H4 (cell line): ENCODE measurements around the gene HIC2. TPM values are rescaled to one million over a fixed set of nuclear protein-coding genes. Genes with fewer than 3 reads are reported as not detected.
"Not testable (repeated sequence)": the region's sequence is repeated elsewhere in the genome, so short reads cannot be mapped to it uniquely, and the experiment has no call there.

Experiments
- DNase-seq: peaks from one replicate; pipeline ENCODE4 v3.0.0-alpha.2; 2015; ENCODE audit warnings: low spot score
- total RNA-seq: library from RNA; depleted of rRNA; stranded (reverse); fragments of >200 nt; shearing (Covaris generic); gene quantifications from 2 replicates; pipeline ENCODE4 v1.2.3, GENCODE V29; 2014

Gene HIC2
- total RNA-seq, 1 experiment from 2014 or later: 0.58 TPM

DNA sequence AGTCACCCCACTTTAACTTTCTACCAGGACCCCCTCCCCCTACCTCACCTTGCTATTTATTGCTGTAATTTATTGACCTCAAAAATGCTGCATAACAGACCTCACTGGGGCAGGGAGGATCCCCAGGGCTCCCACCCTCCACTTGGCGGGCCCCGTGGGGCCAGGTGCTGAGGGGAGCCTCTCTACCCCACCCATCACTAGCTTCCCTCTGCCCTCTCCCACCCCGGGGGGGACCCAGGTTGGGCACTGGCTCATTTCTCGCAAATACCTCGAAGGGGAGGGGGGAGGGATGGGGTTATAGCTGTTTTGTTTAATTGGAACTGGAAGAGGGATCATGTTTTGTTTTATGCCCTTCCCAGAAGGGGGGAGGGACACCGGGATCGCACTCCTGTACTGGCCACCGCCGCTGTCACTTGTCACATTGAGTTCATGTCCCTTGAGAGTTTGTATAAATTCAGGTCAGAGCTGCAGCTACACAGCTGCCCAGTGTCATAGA, 33.7 kb downstream of the HIC2 start:
- no peak for DNase-seq

DNA sequence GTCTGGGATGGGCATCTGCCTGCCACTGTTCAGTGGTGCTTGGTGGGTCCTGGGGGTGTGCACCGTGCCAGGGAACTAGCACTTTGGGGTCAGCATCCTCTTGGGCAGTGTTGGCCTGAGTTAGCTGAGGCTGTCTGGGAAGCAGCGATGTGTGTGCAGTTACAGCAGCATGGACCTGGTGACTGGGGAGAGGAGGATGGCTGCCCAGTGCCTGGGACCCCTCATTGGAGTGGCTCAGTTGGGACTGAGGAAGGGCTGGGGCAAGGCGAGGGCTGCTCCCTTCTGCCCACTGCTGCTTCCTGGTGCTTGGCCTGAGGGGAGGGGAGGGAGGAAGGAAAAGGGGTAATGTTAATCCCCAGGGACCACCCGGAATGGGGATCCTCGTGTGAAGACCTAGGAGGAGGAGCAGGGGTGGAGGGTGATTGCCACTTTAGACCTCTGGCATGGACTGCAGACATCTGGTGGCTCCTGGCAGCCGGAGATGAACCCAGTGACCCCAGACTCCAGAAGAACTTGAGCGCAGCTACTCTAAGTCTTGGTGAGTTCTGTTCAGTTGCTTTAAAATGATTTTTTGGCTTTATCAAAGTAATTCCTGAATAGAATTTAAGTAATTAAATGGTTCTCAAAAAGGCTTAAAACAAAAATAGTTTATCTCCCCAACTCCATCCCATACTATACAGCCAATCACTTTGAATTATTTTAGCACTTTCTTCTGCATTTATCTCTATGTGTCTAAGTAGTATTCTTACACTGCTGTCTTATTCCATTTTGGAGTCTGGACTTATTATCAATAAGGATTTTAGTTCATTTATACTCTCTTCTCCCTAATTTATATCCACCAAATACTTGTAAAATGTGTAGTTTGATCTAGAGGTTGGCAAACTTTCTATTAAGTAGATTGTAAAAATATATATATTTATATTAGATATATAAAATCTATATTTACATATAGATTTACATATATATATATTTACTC, 34.7 kb downstream of the HIC2 start:
- no peak for DNase-seq

DNA sequence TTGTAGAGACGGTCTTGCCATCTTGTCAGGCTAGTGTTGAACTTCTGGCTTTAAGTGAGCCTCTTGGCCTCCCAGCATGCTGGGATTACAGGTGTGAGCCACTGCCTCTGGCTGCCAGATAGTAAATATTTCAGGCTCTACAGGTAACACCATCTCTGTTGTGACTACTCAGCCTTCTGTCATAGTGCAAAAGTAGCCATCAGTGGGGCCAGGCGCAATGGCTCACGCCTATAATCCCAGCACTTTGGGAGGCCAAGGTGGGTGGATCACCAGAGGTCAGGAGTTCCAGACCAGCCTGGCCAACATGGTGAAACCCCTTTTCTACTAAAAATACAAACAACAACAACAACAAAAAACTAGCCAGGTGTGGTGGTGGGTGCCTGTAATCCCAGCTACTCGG, 35.5 kb downstream of the HIC2 start:
- DNase-seq: not testable (repeated sequence)

DNA sequence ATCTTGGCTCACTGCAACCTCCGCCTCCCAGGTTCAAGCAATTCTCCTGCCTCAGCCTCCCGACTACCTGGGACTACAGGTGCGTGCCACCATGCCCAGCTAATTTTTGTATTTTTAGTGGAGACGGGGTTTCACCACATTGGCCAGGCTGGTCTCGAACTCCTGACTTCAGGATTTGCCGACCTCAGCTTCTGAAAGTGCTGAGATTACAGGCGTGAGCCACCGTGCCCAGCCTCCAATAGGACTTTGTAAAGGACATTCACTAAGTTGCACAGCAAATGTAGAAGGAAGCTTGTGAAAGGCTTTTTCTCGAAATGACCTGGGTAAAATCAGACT, 37.8 kb downstream of the HIC2 start:
- DNase-seq: not testable (repeated sequence)

DNA sequence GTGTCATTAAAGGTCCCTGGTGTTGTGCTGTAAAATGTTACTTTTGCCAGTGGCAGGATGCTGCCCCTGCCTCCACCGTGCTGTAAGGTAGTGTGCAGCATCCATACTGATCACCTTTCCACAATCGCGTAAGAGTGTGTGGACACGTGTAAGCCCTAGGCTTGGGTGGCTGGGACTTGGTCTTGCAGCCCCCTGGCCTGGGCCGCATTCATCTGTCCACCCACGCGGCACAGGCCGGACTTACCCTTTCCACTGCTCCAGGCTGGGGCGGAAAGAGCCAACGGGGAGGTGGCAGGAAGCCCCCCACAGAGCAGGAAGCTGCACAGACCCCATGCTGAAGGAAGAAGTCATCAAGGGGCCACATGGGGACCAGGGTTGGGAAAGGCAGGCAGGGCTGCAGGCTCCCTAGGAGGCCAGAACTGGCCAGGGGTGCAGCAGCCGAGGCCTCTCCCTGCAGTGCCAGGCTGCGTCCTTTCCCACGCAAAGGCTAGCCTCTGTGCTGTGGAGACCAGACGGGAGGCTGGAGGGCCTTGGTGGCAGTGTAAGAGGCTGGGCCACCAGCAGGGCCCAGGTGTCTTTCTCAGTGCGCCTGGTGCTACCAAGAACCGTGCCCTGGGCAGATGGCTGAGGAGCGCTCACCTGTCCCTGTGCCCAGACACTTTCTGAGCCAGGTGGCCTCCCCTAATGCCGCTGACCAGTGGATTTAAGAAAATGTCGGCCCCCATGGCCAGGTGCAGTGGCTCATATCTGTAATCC, 38.3 kb downstream of the HIC2 start:
- no peak for DNase-seq

DNA sequence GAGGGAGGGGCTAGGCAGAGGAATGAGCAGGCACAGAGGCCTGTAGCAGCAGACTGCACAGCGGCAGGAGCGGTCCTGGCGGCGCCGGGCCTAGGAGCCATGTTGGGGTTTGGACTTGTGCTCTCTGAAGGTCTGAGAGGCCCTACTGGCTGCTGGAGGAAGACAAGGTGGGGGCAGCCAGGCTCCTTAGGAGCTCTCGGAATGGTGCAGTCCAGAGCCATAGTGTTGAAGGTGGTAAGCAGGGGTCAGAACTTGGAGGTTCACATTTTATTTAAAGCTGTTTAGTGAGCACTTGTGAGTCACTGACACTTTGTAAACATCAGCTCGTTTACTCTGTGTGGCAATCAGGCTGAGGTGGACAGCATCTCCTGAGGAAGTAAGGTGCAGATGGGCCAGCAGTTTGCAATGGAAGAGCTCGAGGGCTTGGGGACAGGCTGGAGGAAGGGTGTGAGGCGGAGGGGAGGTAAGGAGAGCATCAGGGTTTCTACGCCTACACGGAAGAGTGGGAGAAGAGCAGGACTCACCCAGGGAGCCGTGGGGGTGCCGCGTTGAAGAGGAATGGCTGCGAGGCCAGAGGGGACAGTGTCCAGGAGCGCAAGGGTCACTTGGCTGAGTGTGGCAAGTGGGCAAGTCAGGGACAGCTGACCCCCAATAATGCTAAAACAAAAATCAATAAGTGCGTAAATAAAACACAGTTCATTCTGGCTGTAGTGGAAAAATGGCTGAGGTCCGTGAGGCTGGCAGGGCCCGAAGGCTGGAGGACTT, 40.0 kb downstream of the HIC2 start:
- peak; percentile 36 for DNase-seq

DNA sequence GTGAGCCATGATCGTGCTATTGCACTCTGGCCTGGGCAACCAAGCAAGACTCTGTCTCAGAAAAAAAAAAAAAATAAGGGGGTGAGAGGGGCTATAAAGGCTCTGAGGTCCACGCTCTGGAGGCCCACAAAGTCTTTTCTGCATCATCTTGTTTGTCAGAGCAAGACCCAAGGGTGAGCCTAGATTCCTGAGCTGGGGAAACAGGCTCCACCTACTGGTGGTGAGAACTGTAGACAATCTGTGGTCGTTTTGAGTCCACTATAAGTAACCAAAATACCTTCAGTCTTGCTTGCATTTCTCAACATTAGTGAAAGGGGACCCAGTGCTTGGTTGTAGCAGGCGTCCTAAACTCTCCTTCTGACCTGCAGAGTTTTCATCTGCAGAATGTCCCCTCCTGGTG, 45.5 kb downstream of the HIC2 start:
- not testable (repeated sequence) for DNase-seq

DNA sequence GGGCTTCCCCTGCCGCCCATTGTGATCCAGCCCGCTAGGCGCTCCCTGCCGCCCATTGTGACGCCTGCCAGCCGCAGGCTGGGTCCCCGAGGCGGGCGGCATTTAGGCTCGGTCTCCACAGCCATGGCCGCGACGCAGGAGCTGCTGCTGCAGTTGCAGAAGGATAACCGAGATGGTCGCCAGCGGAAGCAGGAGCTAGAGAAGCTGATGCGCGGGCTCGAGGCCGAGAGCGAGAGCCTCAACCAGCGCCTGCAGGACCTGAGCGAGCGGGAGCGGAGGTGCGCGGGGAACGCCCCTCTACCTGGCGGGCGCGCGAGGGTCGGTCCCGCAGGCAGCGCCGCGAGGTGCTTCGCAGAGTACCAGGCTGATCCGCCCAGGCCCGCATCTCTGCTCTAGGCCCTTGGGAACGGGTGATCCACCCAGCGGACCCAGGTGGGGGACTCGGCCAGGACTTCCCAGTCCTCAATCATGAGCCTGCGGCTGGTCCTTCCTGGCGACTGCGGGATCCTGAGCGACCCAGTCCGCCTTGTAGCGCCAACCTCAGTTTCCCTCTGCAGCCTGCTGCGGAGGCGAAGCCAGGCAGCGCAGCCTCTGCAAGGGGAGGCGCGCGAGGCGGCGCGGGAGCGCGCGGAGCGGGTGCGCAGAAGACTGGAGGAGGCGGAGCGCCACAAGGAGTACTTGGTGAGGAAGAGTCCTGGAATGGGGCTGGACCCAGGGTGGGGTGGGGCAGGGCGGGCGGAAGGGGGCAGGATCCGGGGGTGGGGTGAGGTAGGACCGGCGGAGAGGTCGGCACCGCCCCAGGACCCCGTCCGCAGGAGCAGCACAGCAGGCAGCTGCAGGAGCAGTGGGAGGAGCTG, 50.4 kb downstream of the HIC2 start, which contains the start of gene TMEM191C:
TMEM191C (plus strand) TSS at position 51 of the 857 bp plus-strand sequence; CDS start at position 124, 73 bp downstream.
- not testable (repeated sequence) for DNase-seq

DNA sequence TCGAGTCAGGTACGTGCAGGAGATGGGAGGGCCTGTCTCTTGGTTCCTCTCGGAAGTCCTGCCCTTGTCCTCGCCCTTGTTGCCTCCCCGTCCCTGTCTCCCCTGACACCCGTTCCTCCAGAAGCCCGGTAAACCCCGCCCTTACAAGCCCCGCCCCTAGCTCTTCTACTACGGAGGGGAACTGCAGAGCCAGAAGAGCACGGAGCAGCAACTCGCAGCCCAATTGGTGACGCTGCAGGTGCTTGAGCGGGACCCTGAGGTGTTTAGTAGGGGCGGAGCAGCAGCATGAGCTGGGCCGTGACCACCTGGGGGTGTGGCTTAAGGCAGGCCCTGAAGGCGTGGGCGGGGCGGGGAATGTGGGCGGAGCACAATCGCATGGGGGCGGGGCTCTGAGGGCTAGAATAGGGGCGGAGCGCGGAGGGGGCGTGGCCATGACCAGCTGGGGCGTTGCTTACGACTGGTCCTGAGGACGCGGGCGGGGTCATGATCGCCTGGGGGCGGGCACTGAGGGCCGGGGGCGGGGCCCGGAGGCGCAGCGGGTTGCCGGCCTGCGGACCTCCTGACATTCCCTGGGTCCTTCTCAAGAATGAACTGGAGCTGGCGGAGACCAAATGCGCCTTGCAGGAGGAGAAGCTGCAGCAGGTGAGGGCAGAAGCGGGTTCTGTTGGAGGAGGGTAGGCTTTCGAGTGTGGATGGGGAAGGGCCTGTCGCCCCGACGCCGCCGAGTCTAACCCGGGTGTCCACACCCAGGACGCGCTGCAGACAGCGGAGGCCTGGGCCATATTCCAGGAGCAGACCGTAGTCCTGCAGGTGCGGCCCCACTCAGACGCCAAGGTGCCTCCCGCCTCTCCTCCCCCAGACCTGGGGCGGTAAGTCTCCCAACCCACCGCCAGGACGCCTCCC, 51.3 kb downstream of the HIC2 start:
- DNase-seq: not testable (repeated sequence)

DNA sequence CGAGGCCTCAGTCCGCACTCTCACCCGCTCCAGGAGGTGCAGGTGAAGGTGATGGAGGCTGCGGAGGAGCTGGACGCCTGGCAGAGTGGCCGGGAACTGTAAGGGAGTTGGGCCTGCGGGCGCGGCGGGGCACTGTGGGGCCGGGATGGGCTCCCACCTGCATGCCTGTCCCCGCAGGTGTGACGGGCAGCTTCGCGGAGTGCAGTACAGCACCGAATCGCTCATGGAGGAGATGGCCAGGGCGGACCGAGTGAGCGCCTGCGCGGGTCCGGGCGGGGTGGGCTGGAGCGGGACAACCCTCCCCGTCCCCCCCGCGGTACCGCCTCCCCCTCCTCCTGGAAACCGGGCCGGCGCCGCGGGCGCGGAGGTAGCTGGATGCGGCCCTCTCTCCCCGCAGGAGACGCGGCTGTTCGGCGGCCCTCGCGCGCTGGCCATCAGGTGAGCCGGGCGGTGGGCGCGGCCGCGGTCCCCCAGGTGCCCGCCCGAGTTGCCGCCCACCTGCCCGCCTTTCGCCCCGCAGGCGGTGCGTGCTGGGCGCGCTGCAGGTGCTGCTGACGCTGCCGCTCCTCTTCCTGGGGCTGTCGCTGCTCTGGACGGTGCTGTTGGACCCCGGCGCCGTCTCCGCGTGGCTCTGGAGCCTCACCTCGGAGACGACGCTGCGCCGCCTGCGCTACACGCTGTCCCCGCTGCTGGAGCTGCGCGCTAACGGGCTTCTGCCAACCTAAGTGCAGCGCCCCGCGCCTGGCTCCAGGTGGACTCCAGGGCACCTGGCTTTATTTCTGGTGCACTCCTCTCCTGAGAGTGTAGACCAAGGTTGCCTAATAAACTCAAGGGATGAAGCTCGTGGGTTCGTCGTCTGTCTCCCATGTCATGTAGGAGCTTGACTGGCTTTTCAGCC, 52.2 kb downstream of the HIC2 start:
- not testable (repeated sequence) for DNase-seq

DNA sequence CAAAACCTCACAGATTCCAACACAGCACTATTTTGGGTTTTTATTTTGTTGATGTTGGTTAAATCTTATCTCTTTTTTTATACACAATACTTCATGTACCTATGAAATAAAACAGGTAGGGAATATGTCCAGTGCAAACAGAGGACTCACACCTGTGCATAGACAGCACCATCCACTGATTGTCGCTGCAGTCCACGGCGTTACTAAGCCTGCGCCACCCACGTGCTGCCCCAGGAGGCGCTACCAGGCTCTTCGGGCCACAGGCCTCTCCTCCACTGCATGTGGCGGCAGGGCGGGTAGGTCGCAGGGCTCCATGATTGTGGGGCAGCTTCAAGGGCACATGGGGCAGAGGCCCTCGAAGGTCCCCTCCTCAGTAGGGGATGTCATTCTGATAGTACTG, 55.8 kb downstream of the HIC2 start:
- DNase-seq: not testable (repeated sequence)

DNA sequence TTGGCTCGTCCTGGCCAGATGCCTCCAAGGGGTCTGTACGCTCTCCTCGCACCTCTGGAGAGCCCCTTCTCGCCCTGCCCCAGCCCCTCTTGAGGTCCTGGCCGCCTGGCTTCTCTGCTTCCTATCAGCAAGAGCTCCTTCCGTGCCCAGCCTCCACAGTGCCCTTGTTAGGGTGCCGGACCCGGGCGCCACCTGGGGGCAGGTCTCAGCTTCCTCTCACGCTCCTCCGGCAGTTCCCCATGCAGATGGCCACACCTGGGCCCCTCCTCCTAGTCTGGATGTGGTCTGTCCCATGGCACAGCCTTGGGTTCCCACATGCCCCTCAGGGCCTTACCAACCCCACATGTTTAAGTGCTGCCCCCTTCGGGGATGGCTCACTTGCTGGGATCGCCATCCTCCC, 56.5 kb downstream of the HIC2 start:
- not testable (repeated sequence) for DNase-seq

DNA sequence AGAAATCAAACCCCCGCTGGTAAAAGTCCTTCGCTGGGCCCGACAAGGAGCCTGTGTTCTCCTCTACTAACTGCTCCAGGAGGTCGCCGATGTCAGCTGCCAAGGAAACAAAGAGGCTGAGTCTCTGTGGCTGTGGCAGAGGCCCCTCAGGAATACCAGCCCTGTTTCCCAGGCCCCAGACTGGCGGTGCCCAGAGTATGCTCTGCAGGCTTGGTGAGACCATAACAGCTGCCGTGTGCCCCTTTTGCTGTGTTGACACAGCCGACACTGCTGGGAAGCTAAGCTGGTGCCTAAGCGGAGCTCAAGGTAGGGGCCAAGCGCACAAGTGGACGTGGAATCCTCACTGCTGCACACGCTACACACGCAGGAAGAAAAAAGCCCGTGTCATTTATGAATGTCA, 66.9 kb downstream of the HIC2 start:
- not testable (repeated sequence) for DNase-seq

DNA sequence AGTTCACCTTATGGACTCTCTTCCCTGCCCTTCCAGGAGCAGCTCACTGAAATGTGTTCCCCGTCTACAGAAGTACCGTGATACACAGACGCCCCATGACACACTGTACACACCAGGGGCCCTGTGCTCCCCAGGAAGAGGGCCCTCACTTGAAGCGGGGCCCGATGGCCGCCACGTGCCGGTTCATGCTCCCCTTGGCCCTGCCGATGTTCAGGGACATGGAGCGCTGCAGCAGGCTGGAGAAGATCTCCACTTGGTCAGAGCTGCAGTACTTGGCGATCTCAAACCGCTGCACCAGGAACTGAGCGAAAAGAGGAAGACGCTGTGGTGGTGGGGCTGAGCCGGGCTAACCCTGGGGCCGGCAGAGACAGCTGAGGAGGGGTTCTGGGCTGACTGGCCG, 70.6 kb downstream of the HIC2 start:
- DNase-seq: not testable (repeated sequence)

DNA sequence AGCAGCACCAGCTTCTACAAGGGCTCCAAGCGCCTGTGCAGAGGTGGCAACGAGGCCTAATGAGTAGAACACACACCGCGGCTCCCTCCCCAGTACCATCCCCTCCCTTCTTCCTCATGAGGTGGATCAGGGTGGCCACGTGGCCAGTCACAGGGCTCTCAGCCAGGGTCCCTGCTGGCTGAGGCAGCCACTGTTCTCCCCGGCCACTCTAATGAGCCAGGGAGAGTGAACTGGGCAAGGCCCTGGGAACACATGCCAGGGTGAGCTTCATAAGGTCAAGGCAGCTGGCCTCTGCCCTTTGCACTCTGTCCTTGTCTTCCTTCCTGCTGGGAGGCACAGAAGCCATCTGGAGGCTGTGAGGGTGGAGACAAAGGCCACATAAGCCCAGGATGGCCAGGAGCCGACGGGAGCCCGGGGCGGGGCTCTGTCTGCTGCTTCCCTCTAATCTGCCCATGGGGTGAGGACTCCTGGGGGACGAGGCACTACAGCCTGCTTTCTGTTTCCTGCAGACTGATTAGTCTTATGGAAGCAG, 72.0 kb downstream of the HIC2 start:
- not testable (repeated sequence) for DNase-seq

DNA sequence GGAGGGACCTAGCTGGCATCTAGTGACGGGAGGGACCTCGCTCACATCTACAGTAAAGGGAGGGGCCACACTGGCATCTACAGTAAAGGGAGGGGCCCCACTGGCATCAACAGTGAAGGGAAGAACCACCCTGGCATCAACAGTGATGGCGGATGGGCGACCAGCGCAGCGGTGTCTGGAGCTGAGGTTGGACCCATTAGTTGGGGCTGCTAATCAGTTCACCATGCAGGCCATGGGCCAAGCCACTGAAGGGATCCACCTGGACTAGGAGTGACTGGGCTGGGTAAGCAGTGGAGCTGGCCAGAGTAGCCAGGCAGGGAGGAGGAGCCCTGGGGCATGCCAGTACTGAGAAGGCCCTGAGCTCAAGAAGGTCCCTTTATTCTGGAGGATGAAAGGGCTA, 73.4 kb downstream of the HIC2 start:
- not testable (repeated sequence) for DNase-seq

DNA sequence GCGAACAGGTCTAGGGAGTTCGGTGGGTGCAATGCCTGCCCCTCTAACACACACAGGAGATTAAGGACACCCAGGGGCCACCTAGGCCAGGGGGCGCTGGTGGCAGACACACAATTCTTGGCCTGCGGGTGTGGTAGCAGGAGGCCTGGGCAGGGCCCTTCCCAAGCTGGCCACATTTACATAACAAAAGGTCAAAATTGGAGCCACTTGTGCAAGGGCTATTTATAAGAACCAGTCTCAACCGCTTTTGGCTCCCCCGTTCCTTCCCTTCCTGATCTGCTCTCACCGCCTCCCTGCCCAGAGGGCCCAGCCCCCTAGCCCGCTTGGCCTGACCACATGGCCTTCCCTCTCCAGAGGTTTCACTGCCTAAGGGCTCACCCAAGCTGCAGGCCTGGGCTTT, 75.1 kb downstream of the HIC2 start:
- DNase-seq: not testable (repeated sequence)
